ENCODE results near the gene G3BP1. TPM values are rescaled to one million over a fixed set of nuclear protein-coding genes. Genes with fewer than 3 reads are reported as not detected.
A peak's percentile ranks its signal among the peaks of the same experiment; 100 is the strongest.

The G3BP1 gene
- total and polyA plus RNA-seq, 4 donors = 19.1 to 171 (median 87.0) TPM

DNA sequence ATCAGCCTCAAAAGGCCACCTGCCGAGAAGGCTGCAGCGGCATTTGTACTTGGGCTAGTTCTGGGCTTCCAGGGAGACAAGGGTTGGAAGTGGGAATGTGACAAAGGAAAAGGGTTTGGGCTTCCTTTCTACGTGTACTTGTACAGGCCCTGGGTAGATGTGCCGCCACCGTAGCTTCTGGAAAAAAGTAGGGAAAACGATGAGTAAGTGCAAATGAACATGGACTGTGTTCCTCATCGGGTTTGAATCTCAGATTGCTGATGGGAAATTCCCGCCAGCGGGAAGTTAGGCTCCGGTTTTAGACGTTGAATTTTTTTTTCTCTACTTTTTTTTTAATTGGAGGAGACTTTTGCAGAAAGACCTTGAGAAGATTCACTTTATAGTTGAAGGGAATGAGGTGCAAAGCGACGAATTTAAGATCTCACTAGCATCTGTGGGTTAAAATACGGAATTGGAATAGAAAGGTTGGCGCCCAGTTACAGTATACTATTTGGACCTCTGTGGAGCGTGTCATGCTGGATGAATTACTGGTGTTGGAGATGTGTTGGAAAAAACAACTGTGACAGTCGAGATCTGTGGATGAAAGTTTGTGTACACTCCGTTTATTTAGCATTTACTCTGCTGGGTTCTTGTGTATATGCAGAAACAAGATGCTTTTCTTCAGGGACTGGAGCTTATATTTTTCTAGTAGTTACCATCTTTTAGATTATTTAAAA is 1.2 kb downstream of the G3BP1 start:
- Histone ChIP-seq H3K9ac (ENCODE audit: insufficient read depth in 1 of 2, low read length in 2 of 2) (peak overlapping the region; percentile 65 to 86), H3K4me1 (ENCODE audit: control insufficient read depth in 5 of 5, insufficient read depth in 5 of 5, low read length in 5 of 5) (peaks cover 2 to 35% (median 15%) of the 10 kb centered on the region in 5 donors), H3K36me3 (ENCODE audit: control insufficient read depth in 4 of 4, insufficient read depth in 4 of 4, low read length in 4 of 4) (peaks cover 0 to 2% (median 2%) of the 10 kb centered on the region in 4 donors), H3K27me3 (ENCODE audit: control insufficient read depth in 3 of 3, insufficient read depth in 3 of 3, low read length in 2 of 3) (no peaks in the 10 kb centered on the region), H3K9me3 (ENCODE audit: control insufficient read depth in 4 of 4, insufficient read depth in 3 of 4, low read length in 3 of 4) (no peaks in the 10 kb centered on the region), H3K27ac (ENCODE audit: low read depth in 1 of 2, low read length in 1 of 2) (peak overlapping the region; percentile 91 to 97), H3K4me3 (peak overlapping the region; percentile 93)
- DNase-seq (peak; percentile 32 to 51 (median 49)), ATAC-seq (ENCODE audit: insufficient read depth, low FRiP score) (no peak)
- WGBS, 2 donors = 1% methylated on average over 18 of the region's 18 CpGs
- TF ChIP-seq, protein P1, sequence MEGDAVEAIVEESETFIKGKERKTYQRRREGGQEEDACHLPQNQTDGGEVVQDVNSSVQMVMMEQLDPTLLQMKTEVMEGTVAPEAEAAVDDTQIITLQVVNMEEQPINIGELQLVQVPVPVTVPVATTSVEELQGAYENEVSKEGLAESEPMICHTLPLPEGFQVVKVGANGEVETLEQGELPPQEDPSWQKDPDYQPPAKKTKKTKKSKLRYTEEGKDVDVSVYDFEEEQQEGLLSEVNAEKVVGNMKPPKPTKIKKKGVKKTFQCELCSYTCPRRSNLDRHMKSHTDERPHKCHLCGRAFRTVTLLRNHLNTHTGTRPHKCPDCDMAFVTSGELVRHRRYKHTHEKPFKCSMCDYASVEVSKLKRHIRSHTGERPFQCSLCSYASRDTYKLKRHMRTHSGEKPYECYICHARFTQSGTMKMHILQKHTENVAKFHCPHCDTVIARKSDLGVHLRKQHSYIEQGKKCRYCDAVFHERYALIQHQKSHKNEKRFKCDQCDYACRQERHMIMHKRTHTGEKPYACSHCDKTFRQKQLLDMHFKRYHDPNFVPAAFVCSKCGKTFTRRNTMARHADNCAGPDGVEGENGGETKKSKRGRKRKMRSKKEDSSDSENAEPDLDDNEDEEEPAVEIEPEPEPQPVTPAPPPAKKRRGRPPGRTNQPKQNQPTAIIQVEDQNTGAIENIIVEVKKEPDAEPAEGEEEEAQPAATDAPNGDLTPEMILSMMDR (IDR thresholded peaks at IDR 0.05; ENCODE audit: control extremely low read depth, extremely low read depth) = no peak

DNA sequence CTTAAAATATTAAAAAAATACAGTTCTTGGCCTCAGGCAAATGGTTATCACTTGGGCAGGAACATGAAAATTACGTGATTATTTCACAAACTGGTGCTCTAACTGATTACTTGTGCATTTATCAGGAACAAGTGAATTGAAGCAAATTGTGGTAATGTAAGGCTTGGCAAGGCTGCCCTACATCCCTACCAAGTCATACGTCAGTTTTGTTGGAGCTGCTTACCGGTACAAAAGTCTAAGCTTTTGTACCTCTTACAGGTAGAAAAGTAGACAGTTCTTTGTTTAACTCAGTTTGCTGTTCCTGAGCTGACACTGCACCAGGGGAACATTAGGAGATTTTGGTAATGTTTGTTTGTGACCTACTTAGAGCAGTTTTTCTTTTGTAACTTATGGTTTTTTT is 2.2 kb downstream of the G3BP1 start:
- WGBS, 2 donors = 5 to 12% methylated on average over 3 of the region's 3 CpGs
- peaks cover 2 to 35% (median 15%) of the 10 kb centered on the region in 5 donors for H3K4me1 ChIP-seq (ENCODE audit: control insufficient read depth in 5 of 5, insufficient read depth in 5 of 5, low read length in 5 of 5)
- H3K9me3 ChIP-seq (ENCODE audit: control insufficient read depth in 4 of 4, insufficient read depth in 3 of 4, low read length in 3 of 4) = no peaks in the 10 kb centered on the region
- H3K9ac ChIP-seq (ENCODE audit: insufficient read depth in 1 of 2, low read length in 2 of 2) = peak overlapping the region in 1 of 2 donors; percentile 14
- H3K27ac ChIP-seq (ENCODE audit: low read depth in 1 of 2, low read length in 1 of 2) = no peak overlapping the region
- peaks cover 0 to 4% (median 2%) of the 10 kb centered on the region in 4 donors for H3K36me3 ChIP-seq (ENCODE audit: control insufficient read depth in 4 of 4, insufficient read depth in 4 of 4, low read length in 4 of 4)
- TF ChIP-seq, protein P1 (IDR thresholded peaks at IDR 0.05; ENCODE audit: control extremely low read depth, extremely low read depth) = no peak
- no peaks in the 10 kb centered on the region for H3K27me3 ChIP-seq (ENCODE audit: control insufficient read depth in 3 of 3, insufficient read depth in 3 of 3, low read length in 2 of 3)
- ATAC-seq (ENCODE audit: insufficient read depth, low FRiP score) (no peak), DNase-seq (peak in 2 of 3 donors; percentile 30 to 34)
- H3K4me3 ChIP-seq = no peak overlapping the region

DNA sequence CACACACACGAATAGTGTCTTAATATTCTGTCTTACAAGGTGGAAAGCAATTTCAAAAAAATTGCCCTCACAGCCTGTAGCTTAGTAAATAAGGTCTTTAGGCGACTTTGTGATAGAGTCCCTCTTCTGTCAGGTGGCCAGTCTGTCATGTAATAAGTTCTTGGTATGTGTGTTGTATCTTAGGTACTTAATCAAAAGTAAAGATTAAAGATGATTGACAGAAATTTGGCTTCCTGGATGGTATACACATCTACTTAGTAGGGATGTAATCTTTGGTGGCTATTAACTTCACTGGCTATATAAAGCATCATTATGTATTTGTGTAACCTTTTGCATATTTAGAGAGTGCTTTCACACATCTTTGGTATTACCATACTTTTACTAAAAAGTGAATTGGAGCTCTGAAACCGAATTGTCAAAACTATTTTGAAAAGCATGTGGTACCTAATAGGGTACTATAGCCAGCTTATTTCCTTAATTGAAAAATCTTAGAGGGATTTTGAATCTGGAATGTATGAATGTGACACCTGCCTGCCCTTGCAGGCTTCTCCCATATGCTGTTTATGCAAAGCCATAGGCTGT is 3.4 kb downstream of the G3BP1 start:
- no peak overlapping the region for H3K9ac ChIP-seq (ENCODE audit: insufficient read depth in 1 of 2, low read length in 2 of 2)
- peaks cover 0 to 5% (median 2%) of the 10 kb centered on the region in 4 donors for H3K36me3 ChIP-seq (ENCODE audit: control insufficient read depth in 4 of 4, insufficient read depth in 4 of 4, low read length in 4 of 4)
- TF ChIP-seq, protein P1 (IDR thresholded peaks at IDR 0.05; ENCODE audit: control extremely low read depth, extremely low read depth) = no peak
- no peak for ATAC-seq (ENCODE audit: insufficient read depth, low FRiP score)
- no peaks in the 10 kb centered on the region for H3K27me3 ChIP-seq (ENCODE audit: control insufficient read depth in 3 of 3, insufficient read depth in 3 of 3, low read length in 2 of 3)
- H3K4me1 ChIP-seq (ENCODE audit: control insufficient read depth in 5 of 5, insufficient read depth in 5 of 5, low read length in 5 of 5) = peaks cover 2 to 31% (median 16%) of the 10 kb centered on the region in 5 donors
- H3K4me3 ChIP-seq = no peak overlapping the region
- WGBS, 2 donors = 39 to 50% methylated on average over 3 of the region's 3 CpGs
- no peak for DNase-seq
- no peak overlapping the region for H3K27ac ChIP-seq (ENCODE audit: low read depth in 1 of 2, low read length in 1 of 2)
- no peaks in the 10 kb centered on the region for H3K9me3 ChIP-seq (ENCODE audit: control insufficient read depth in 4 of 4, insufficient read depth in 3 of 4, low read length in 3 of 4)

Data from lung (tissue), 12 donors.